K562 (cell line): ENCODE data around the gene HEATR1. TPM values are rescaled to one million over a fixed set of nuclear protein-coding genes. Genes with fewer than 3 reads are reported as not detected.

Source experiments
- ADNP ChIP-seq: fragments of 200-800 bp; sonication (Bioruptor generic); IDR thresholded peaks from 2 replicates; pipeline ENCODE4 v1.6.1; 2016; ENCODE audit warnings: missing genetic modification characterization, missing compliant biosample characterization
- ARID1B ChIP-seq: fragments of 450-650 bp; IDR thresholded peaks from 2 replicates; pipeline ENCODE4 v1.6.1; 2016; ENCODE audit warnings: antibody characterized with exemption, mild to moderate bottlenecking, inconsistent platforms
- EHMT2 ChIP-seq: fragments of 450-650 bp; IDR thresholded peaks from 2 replicates; pipeline ENCODE4 v1.6.1; 2018; ENCODE audit warnings: antibody characterized with exemption
- FOS ChIP-seq: IDR thresholded peaks from 3 replicates; pipeline ENCODE4 v1.6.1; 2011; ENCODE audit not compliant: insufficient read length; ENCODE audit errors: extremely low read depth
- L3MBTL2 ChIP-seq: fragments of 450-650 bp; IDR thresholded peaks from 2 replicates; pipeline ENCODE4 v1.6.1; 2016; ENCODE audit warnings: mild to moderate bottlenecking, moderate library complexity
- OTX1 ChIP-seq: fragments of 450-650 bp; formaldehyde crosslinking; IDR thresholded peaks from 2 replicates; pipeline ENCODE4 v1.4.0; 2022; ENCODE audit warnings: mild to moderate bottlenecking
- PHB ChIP-seq: fragments of 250-450 bp; sonication (Bioruptor Pico); IDR thresholded peaks from 2 replicates; pipeline ENCODE4 v1.5.0; 2021
- PKNOX1 ChIP-seq: fragments of 450-650 bp; IDR thresholded peaks from 2 replicates; pipeline ENCODE4 v1.6.1; 2016
- RAD51 ChIP-seq: fragments of 450-650 bp; IDR thresholded peaks from 2 replicates; pipeline ENCODE4 v1.7.1; 2016; ENCODE audit warnings: low read depth, mild to moderate bottlenecking, borderline replicate concordance
- REST ChIP-seq, 2 experiments: fragments of 450-650 bp; formaldehyde crosslinking in 1 of 2; IDR thresholded peaks; 2 replicates each; pipeline versions ENCODE4 v1.4.0 to v1.6.1; 2014 to 2020; ENCODE audit warnings: mild to moderate bottlenecking in 2 of 2, borderline replicate concordance in 1 of 2, low read depth in 1 of 2
- ZKSCAN3 ChIP-seq: fragments of 250-450 bp; sonication (Bioruptor Pico); IDR thresholded peaks from 2 replicates; pipeline ENCODE4 v1.4.0; 2020
- ZNF12 ChIP-seq: sonication (generic); formaldehyde crosslinking; IDR thresholded peaks from 2 replicates; pipeline ENCODE4 v1.4.0; 2020; ENCODE audit warnings: mild to moderate bottlenecking, missing genetic modification reagents
- polyA plus RNA-seq, 8 experiments: library from polyadenylated mRNA; depleted of rRNA in 4 of 8; stranded (reverse) in 5 of 8; unstranded in 3 of 8; fragments of >200 nt; fragmentation: Nextera tagmentation in 2 of 8; fragmentation: Illumina TruSeq in 1 of 8; extraction: Ambion mirVana in 2 of 8; extraction: Trizol in 1 of 8; gene quantifications; 2 replicates each; pipeline versions ENCODE4 v1.2.1 to v1.2.3, GENCODE V29; 2011 to 2014; ENCODE audit warnings: inconsistent platforms in 1 of 8, missing spikeins in 1 of 8
- total RNA-seq, 7 experiments: library from RNA; depleted of rRNA in 6 of 7; stranded (reverse); fragments of >200 nt in 6 of 7; fragmentation: Illumina TruSeq in 2 of 7; extraction: Trizol in 2 of 7; gene quantifications; 2 replicates each; pipeline versions ENCODE4 v1.2.1 to v1.2.3, GENCODE V29; 2011 to 2021; ENCODE audit warnings: low replicate concordance in 1 of 7
- TF ChIP-seq, protein P1 (sequence below): fragments of 450-650 bp; IDR thresholded peaks from 2 replicates; pipeline ENCODE4 v1.6.1; 2016; ENCODE audit warnings: mild to moderate bottlenecking
- TF ChIP-seq, protein P2 (sequence below): fragments of 250-450 bp; sonication (Bioruptor Pico); IDR thresholded peaks from 2 replicates; pipeline ENCODE4 v1.5.0; 2021; ENCODE audit warnings: mild to moderate bottlenecking, moderate library complexity

Gene HEATR1
- total and polyA plus RNA-seq, 9 of the 15 experiments (the other 6 are each of a cell fraction or from before 2014, with no cell fraction given), result 28.3 to 108 (median 50.9) TPM

- no peak for TF ChIP-seq REST (IDR thresholded peaks at IDR 0.05; ENCODE audit: borderline replicate concordance)
- no peak for TF ChIP-seq REST (CRISPR knock-in tag; IDR thresholded peaks at IDR 0.05; ENCODE audit: low read depth)
- peak; percentile 96 for TF ChIP-seq ARID1B
- TF ChIP-seq RAD51, result 0 out of 2 replicates have a peak, but pooled peaks have one; percentile 26
- peak; percentile 96 for TF ChIP-seq PKNOX1
- TF ChIP-seq OTX1 (CRISPR knock-in tag), result no peak
- TF ChIP-seq FOS, result no peak
- TF ChIP-seq, protein P1, sequence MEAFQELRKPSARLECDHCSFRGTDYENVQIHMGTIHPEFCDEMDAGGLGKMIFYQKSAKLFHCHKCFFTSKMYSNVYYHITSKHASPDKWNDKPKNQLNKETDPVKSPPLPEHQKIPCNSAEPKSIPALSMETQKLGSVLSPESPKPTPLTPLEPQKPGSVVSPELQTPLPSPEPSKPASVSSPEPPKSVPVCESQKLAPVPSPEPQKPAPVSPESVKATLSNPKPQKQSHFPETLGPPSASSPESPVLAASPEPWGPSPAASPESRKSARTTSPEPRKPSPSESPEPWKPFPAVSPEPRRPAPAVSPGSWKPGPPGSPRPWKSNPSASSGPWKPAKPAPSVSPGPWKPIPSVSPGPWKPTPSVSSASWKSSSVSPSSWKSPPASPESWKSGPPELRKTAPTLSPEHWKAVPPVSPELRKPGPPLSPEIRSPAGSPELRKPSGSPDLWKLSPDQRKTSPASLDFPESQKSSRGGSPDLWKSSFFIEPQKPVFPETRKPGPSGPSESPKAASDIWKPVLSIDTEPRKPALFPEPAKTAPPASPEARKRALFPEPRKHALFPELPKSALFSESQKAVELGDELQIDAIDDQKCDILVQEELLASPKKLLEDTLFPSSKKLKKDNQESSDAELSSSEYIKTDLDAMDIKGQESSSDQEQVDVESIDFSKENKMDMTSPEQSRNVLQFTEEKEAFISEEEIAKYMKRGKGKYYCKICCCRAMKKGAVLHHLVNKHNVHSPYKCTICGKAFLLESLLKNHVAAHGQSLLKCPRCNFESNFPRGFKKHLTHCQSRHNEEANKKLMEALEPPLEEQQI, result peak; percentile 62; the same call in 1 of the 2 replicates
- TF ChIP-seq ZKSCAN3 (CRISPR knock-in tag), result no peak
- TF ChIP-seq, protein P2, sequence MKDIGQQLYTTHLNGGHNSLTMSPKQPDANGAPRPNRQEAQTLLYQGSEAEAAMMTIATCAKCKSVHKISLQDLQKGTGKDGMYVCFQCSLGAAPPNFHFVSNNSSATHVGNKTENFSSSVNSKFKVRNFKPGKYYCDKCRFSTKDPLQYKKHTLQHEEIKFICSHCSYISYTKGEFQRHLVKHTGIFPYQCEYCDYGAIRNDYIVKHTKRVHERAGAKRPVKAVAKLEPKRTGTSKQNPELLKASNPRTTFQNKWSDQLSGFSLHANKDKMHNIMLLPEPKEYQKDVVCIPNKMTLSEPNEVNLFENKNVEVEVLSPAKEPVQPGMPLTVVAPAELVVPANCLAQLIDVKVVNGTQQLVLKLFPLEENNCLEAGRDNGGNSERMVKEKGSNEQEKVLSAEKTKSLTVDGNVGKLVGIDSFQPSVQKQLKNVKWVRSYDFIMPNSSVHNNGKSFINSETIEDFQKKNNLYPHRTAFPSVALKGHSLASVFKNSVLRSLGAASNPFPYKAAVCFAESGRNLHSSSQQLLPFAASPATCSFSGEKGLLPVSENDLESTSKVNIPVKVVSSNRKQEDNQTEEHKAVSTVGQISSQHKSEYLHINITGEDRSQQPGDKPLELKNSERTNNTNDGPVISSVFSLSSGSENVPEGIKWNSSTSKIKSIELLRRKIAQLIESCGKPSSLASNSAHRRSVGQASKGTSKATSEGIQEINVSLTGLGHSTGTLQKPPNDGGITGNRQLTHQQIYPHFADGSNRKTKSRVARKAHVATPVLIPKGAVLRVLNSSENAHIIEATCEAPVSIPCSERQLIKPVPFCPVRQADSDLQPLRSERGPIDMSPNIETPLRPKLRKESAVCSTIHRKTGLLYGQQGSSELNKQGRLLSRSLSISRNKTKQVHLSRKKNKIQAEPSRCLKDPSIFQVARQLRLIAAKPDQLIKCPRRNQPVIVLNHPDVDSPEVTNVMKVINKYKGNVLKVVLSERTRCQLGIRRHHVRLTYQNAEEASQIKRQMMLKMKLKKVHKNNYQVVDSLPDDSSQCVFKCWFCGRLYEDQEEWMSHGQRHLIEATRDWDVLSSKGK, result no peak
- TF ChIP-seq PHB (CRISPR knock-in tag), result no peak
- TF ChIP-seq EHMT2, result peak; percentile 58
- TF ChIP-seq L3MBTL2, result 0 out of 2 replicates have a peak, but pooled peaks have one; percentile 10
- TF ChIP-seq ZNF12 (CRISPR knock-in tag), result no peak
- TF ChIP-seq ADNP (tag), result no peak
Observed at GRCh38 chr1:236532850-236533249, 71.5 kb downstream of the HEATR1 start (continued).
